H4 (cell line): Measurements from ENCODE around the gene PHC3. TPM values are rescaled to one million over a fixed set of nuclear protein-coding genes. Genes with fewer than 3 reads are reported as not detected.
A peak's percentile ranks its signal among the peaks of the same experiment; 100 is the strongest.
"Not testable (repeated sequence)": the region's sequence is repeated elsewhere in the genome, so short reads cannot be mapped to it uniquely, and the experiment has no call there.

Experiments
- DNase-seq: peaks from one replicate; pipeline ENCODE4 v3.0.0-alpha.2; 2015; ENCODE audit warnings: low spot score
- total RNA-seq: library from RNA; depleted of rRNA; stranded (reverse); fragments of >200 nt; shearing (Covaris generic); gene quantifications from 2 replicates; pipeline ENCODE4 v1.2.3, GENCODE V29; 2014; rRNA removed

Gene PHC3, protein sequence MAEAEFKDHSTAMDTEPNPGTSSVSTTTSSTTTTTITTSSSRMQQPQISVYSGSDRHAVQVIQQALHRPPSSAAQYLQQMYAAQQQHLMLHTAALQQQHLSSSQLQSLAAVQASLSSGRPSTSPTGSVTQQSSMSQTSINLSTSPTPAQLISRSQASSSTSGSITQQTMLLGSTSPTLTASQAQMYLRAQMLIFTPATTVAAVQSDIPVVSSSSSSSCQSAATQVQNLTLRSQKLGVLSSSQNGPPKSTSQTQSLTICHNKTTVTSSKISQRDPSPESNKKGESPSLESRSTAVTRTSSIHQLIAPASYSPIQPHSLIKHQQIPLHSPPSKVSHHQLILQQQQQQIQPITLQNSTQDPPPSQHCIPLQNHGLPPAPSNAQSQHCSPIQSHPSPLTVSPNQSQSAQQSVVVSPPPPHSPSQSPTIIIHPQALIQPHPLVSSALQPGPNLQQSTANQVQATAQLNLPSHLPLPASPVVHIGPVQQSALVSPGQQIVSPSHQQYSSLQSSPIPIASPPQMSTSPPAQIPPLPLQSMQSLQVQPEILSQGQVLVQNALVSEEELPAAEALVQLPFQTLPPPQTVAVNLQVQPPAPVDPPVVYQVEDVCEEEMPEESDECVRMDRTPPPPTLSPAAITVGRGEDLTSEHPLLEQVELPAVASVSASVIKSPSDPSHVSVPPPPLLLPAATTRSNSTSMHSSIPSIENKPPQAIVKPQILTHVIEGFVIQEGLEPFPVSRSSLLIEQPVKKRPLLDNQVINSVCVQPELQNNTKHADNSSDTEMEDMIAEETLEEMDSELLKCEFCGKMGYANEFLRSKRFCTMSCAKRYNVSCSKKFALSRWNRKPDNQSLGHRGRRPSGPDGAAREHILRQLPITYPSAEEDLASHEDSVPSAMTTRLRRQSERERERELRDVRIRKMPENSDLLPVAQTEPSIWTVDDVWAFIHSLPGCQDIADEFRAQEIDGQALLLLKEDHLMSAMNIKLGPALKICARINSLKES
- 14.9 and 17.5 TPM in 2 replicates for total RNA-seq

DNA sequence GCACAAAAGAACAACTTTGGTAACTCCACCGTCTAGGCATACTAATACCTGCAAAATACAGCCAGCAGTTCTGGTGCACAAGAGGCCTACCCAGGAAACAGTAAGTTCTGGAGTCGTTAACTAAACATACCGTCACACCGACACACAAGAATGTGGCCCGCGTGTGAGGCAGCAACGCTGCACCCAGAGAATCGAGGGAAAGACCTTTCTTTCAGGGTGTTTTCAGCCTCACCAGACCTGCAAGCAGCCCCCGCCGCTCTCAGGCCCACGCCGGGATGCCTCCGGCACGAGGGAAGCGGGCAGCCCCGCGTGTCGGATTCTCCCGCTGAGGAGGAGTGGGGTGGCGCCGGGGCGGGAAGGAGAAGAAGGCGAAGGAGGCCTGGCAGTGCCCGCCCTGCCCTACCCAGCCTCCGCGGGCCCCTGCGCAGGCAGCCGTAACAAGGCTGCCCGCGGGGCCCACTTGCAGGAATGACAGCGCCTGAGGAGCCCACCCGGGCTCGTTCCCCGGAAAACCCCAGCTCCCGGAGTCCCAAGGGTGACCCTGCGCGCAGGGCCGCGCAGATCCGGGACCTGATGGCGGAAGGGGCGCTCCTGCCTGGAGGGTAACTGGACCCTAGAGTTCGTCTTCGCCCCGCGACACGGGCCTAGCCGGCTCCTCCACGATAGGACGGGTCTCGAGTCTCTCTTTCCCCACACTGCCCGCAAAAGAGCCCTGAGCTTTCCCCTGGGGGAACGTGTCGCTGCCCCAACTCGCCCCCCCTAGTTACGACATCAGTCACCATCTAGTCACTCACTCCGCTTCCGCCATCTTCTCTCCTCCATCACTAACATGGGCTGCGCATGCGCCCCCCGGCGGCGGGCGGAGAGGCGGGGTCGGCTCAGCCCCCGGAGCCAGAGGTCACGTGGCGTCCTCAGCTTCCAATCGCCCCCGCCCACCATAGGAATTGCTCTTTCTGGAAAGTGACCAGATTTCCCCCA, at the start of gene PHC3:
PHC3 (minus strand) TSS at position 826 of the 978 bp plus-strand sequence; CDS start at position 808, 18 bp downstream.
- peak; percentile 91 for DNase-seq

DNA sequence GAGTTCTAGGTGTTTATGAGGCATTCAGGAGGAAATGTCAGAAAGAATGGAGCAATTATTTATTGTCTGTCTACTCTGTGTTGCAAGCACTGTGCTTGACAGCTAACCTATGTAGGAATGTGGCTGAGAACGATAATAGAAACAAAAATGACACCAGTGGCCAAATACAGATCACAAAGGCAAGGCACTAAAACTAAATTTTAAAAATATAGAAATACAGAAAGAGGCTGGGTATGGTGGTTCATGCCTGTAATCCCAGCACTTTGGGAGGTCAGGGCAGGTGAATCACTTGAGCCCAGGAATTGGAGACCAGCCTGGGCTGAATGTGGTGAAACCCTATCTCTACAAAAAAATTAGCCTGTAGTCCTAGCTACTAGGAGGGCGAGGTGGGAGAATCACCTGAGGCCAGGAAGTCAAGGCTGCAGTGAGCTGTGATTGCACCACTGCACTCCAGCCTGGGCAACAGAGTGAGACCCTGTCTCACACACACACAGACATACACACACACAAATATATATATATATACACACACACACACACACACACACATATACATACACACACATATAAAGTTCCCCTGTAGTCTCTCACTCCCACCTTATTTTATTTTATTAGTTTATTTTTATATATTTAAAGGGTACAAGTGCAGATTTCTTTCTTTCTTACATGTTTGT, 46.7 kb upstream of the PHC3 start:
- no peak for DNase-seq

DNA sequence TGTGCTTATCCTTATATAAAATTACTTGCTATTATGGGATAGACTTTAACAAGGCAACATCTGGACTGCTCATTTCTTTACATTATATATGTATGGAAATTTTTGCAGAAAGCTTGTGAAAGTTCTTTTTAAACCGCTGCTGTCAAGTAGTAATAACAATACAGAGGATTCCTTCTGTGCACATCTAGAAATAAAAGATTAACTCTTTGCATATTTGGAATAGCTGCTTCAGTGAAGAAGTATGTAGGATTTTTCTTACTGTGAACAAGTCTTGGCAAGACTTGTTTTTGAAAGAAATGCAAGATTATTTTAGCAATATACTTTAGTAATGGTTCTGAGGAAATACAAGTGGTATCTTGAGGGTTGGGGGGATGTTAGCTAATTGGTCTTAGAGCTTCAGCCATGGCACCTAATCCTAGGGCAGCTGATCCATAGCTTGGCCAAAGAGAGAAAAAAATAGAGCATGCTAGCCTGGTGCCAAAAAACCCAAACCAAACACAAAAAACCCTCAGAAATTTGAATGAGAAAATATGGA, 45.0 kb upstream of the PHC3 start:
- no peak for DNase-seq

DNA sequence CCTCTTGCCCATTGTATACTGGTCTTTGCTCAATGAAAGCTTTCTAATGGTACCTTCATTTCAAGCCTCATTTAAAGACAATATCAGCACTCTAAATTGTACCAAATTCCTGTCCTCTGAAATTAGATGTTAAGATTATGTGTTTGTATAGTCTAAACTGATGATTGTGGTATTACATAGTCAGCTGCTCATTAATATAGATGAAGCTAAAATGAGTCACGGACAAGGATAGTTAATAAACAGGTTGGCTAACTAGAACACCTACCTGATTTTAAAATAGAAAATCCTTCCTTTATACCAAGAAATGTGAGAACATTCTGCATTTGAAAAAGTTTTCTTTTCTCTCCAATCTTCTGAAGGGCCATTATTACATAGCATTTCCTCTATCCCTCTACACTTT, 43.6 kb upstream of the PHC3 start:
- no peak for DNase-seq

DNA sequence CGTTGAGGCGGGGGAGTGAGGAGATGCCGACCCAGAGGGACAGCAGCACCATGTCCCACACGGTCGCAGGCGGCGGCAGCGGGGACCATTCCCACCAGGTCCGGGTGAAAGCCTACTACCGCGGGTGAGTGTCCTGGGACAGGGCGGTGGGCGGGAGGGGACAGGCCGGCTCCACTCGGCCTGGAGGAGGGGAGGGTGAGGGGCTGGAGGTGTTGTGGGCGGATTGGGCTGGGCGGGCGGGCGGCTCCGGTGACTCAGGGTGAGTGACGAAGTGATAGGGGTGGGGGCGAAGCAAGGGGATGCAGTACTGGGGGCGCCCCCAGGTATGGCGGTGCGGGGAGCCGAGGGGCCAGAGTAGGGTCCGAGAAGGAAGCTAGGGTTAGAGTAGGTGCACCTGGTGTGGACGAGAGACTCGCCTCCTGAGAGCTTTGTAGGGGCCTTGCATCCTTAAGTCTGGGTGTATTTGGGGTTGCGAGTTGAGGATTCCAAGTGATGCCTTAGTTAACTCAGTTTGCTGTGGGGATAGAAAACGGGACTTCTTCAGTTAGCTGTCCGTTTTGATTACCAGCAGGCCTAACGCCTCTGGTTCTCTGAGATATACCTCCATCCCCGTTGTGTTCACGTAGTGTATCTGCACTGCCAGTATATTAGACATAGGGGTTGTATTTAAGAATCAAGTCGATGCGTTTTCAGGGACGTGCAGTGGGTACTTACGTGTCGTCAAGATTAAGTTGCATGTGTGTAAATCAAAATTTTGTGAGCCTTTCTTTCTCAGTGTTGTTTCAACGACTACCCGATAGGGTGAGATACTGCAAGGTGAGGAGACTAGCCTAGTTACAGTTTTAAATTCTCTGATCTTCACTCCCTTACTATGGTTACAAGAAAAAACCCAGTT, 41.4 kb upstream of the PHC3 start:
- peak; percentile 27 for DNase-seq

DNA sequence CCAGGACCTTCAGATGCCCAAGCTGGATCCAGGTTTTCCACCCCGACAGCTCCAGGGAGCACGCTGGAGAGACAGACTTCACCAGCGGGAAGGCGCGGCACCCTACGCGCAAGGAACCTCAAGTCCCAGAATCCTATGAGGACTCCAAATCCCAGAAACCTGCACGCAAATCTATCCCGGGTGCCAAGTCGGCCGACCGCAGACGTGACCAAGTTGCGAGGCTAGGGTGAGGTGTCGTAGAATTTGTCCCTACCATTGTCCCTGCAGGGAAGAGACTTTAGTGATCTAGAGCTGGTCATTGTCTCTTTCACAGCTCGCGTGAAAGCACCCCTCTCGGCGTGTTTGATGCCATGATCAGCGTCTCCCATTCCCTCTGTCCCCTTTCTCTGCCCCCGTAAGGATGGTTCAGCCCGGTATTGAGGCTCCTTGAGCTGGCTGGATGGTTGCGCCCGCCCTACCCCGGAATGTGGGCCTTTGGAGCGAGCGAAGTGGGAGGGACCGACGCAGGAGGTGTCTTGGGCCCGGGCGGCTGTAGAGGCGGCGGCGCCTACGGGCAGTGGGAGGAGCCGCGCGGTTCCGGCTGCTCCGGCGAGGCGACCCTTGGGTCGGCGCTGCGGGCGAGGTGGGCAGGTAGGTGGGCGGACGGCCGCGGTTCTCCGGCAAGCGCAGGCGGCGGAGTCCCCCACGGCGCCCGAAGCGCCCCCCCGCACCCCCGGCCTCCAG, 40.6 kb upstream of the PHC3 start, which contains the start of gene PRKCI:
PRKCI (plus strand) TSS at position 501 of the 723 bp plus-strand sequence. CDS start 246 bp downstream, outside the sequence.
- DNase-seq: peak; percentile 97

DNA sequence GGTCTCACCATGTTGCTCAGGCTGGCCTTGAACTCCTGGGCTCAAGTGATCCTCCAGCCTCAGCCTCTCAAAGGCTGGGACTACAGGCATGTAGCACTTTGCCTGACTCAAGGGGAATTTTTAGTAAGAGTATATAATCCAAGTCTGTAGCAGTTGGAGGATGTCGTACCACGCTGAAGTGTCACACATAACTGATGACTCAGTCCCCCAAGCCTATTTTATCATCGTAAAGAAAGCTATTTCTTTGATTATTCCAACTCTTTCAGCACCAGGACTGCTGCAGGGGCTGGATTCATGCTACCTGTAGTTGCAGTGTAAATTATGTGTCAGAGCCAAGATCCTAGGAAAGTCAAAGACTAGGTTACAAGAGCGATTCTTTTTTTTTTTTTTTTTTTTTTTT, 39.3 kb upstream of the PHC3 start:
- no peak for DNase-seq

DNA sequence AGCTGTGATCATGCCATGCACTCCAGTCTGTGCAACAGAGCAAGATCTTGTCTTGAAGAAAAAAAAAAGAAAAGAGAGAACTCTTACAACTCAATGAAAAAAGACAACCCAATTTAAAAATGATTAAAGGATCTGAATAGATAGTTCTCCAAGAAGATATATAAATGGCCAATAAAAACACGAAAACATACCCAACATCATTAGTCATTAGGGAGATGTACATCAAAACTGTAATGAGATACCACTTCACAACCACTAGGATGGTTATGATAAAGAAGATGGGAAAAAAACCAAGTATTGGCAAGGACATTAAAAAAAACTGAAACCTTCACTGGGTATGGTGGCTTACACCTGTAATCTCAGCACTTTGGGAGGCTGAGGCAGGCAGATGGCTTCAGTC, 38.3 kb upstream of the PHC3 start:
- no peak for DNase-seq

DNA sequence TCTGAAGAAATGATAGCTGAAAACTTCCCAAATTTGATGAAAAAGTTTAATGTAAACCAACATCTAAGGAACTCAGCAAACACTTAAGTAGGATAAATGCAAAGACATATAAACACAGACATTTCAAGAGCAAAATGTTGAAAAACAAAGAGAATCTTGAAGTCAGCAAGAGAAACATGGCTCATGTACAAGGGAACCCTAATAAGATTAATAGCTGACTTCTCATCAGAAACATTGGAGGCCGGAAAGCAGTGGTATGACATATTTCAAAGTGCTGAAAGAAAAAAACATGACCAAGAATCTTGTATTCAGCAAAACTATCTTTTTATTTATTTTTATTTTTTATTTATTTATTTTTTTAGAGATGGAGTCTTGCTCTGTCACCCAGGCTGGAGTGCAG, 30.1 kb upstream of the PHC3 start:
- DNase-seq: no peak

DNA sequence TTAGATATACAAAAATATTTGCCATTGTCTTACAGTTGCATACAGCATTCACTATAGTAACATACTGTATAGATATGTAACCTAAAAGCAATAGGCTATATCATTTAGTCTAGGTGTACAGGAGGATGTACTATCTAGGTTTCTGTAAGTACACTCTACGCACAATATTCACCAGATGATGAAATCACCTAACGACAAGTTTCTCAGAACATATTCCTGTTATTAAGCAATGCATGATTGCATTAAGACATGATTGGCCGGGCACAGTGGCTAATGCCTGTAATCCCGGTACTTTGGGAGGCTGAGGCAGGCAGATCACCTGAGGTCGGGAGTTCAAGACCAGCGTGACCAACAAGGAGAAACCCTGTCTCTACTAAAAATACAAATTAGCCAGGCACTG, 26.2 kb upstream of the PHC3 start:
- no peak for DNase-seq

DNA sequence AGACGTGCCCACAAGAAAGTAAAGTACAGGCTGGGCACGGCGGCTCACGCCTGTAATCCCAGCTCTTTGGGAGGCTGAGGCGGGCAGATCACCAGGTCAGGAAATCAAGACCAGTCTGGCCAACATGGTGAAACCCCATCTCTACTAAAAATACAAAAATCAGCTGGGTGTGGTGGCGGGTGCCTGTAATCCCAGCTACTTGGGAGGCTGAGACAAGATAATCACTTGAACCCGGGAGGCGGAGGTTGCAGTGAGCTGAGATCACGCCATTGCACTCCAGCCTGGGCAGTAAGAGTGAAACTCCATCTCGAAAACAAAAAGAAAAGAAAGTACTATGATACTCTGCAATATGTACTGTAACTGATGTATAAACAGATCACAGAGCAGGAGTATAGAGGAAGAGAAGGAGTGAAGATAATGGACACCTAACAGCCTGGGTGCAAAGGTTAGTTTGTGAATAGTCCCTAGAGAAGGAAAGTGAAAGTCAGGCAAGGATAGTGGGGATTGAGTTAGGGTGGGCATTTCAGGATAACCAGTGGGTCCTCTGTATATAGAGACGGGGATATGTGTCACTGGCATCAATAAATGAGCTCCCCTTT, 24.7 kb upstream of the PHC3 start:
- DNase-seq: not testable (repeated sequence)

DNA sequence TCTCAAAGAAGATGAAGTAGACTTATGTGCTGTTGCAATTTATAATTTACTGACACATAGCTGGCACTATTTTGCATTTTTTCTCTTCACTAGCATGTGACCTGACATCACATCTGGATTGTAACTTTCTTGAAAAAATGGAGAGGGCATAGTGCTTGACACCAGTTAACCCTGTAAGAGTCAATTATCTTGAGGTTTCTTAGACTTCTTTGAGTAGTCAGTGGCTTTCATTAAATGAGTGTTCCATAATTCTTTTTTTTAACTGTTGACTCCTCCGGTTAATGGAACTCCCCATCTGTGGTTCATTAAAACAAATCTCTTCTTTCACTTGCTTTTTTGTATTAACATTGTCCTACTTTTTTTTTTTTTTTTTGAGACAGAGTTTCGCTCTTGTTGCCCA, 23.8 kb upstream of the PHC3 start:
- DNase-seq: no peak

DNA sequence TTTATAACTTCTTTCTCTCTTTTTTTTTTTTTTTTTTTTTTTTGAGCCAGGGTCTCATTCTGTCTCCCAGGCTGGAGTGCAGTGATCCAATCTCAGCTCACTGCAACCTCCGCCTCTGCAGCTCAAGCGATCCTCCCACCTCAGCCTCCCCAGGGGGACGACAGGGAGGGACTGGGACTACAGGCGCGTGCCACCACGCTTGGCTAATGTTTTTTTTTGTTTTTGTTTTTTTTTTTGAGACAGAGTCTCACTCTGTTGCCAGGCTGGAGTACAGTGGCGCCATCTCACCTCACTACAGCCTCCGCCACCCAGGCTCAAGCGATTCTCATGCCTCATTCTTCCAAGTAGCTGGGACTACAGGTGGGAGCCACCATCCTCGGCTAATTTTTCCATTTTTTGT, 23.0 kb upstream of the PHC3 start:
- DNase-seq: no peak

DNA sequence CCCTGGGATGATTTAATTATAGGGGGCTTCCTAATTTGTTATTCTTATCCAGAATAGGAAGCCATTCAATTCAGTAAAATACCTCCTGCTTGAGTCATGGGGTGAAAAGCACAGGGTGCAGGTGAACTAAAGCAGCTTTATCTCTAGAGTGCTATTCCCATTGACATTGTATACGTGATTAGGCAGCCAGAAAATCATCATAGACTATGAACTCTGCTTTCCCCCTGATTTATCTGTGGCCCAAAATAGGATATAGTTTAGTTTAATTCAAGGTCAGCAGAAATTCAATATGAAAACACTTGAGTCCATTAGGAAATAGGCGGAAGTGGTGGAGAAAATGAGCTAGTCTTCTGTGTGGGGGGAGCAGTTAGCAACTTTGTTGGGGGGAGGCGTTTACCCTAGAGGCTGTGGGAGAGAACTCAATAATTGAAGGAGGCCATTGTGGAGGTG, 22.5 kb upstream of the PHC3 start:
- DNase-seq: no peak

DNA sequence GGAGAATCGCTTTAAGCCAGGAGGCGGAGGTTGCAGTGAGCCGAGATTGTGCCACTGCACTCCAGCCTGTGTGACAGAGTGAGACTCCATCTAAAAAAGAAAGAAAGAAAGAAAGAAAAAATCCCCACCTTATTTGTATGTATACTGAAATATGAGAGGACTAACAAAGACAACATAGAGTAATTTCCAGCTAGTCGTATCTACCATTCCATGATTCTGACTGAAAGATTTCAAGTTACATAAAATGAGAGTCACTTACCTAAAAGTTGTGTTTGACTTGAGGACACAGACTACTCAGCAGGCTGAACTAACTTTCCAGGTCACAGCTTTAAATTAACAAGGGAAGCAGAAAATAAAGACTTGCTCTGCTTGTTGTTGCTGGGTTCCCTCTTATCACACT, 21.9 kb upstream of the PHC3 start:
- DNase-seq: no peak

DNA sequence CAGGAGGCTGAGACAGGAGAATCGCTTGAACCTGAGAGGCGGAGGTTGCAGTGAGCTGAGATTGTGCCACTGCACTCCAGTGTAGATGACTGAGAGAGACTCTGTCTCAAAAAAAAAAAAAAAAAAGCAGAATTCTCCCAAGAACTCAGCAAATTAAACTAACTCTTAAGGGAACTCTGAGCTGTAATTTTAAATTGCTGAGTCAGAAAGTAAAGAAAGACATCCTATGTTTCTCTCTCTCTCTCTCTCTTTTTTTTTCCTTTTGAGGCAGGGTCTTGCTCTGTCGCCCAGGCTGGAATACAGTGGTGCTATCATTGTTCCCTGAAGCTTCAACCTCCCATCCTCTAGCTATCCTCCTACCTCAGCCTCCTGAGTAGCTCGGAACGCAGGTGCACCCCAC, 20.0 kb upstream of the PHC3 start:
- DNase-seq: no peak

DNA sequence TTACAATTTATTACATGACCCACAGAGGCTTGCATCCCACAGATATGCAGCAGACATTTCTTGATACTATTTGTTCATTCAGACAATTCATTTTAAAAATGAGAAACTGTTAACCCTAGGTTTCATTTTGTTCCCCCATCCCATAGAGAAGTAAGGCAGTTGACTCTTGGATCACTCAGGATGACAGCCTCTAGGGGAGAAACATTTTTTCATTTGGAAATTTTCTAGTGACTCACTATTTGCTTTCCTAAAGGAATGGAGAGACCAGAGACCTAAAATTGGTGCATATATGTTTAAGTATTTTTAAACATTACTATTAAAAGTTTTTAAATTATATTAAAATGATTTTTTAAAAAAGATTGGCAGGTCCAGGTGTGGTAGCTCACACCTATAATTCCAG, 19.5 kb upstream of the PHC3 start:
- DNase-seq: no peak

DNA sequence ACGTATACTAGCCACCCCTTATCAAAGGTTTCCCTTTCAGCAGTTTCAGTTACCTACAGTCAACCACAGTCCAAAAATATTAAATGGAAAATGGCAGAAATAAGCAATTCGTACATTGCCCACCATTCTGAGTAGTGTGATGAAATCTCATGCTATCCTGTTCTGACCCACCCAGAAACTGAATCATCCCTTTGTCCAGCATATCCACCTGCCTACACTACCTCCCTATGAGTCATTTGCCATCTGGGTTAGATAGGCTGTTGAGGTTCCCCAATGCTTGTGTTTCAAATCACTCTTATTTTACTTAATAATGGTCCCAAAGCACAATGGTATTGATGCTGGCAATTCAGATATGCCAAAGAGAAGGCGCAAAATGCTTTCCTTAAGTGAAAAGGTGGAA, 15.3 kb upstream of the PHC3 start:
- DNase-seq: no peak
